HG03108 (cell line): ENCODE data around the gene PYGL.
"Not testable (repeated sequence)": the region's sequence is repeated elsewhere in the genome, so short reads cannot be mapped to it uniquely, and the experiment has no call there.

Experiments used
- ATAC-seq: cut with Tn5 transposase; IDR thresholded peaks from one replicate; pipeline ENCODE4 v1.9.1; 2021; ENCODE audit warnings: moderate library complexity; ENCODE audit not compliant: unreplicated experiment

PYGL gene

DNA sequence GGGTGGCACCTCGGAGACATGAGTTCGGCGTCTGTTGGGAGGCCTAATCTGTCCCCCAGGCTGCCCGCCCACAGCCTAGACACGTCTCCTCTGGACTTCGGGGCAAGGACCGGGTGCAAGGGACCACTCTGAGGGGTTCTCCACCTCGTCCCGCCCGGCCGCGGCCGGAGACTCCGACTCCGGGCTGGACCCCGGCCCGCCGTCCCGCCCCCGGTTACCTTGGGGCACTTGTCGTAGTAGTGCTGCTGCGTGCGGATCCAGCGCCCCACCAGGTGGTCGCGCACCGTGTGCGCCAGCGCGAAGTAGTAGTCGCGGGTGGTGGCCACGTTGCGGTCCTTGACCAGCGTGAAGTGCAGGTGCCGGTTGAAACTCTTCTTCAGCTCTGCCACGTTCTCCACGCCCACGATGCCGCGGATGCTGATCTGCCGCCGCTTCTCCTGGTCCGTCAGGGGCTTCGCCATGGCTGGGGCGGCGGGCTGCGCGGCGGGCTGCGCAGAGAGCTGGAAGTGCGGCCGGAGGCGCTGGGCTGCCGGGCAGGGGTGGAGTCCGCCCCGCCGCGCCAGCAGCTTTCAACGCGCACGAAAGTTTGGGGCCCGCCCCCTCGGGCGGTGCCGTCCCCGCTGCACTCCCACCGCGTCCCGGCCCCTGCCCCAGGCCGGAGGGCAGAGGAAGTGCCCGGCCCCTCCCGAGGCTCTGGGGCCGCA, at the start of gene PYGL:
Gene PYGL (minus strand): TSS at position 541 of the 704 bp plus-strand sequence. CDS start 80 bp downstream, at position 461.
- peak; percentile 72 for ATAC-seq

DNA sequence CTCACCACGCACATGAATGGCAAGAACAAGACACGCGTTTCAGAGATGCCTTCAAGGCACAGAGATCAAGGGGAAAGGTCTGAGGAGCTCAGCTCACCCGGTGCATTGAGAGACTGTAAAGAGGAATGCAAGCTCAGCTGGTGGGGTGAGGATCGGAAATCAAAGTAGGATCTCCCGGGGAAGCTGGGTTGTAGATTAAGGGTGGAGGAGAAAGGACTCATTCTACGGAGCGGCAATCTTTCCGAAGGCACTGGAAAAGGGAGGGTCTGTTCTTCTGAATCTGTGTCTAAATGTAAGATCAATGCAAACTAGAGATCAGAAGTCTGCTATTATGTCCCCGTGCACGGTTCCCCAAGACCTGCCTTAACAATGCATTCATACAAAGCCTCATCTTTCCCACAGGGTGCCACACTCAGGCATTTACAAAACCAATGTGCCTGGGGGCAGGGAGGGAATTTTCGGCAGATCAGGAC, 41.6 kb upstream of the PYGL start:
- ATAC-seq: no peak

DNA sequence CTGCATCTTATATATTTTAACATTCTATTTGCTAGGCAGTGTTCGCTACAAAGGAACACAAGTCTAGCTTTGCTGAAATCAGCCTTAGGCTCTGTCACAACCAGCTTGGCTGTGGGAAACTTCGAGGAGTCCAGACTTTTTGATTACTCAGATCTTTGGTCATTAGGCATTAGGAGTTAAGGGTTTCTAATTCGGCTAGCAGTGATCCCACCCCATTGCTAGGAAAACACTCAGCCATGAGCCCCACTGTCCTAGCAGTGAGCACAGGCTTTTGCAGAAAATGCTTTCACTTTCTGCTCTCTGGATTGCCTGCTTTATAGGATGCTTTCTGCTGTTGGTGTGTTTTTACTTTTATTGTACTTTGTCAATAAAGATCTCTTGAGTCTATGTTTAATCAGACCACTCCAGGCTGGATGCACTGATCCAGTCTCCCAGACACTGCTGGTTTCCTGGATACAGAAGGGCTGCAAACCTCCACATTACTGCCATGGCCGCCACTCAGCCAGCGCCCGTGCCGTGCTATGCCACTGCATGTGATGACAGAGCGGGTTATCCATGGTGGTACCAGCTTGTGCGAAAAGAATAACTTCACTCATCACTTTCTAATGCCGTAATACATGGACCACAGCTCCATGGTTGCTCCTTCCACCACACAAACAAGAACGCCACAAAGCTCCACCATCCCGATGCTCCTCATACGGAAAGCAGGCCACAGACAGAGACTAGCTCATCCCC, 41.0 kb upstream of the PYGL start:
- no peak for ATAC-seq

DNA sequence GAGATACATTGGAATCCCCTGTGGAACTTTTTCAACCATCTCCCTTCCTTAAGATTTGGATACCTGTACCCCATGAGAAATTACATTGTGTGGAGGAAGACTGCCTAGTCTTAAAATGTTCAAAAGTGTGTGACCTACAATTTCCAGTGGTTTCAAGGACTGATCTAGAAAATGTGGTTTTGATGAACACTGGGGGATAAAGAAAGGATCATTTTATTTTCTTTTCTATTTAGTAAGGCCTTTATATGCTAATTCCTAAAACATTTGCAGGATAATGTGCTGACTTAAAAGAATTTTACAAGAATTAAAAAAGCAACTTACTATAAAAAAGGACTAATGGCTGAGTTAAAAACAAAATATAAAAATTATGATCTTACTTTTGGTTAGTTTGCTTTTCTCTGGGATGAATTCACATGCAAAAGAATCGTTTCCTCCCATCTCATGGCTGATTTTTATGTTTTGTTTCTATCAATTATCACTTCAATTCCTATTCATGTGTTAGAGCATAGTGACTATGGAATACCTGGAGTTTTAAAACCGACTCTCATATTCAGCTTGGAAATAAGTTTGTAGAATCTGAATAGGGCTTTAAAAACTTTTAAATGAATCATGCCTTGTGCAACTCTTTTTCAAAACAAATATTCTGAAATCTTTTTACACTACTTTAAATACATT, 39.9 kb upstream of the PYGL start:
- ATAC-seq: no peak

DNA sequence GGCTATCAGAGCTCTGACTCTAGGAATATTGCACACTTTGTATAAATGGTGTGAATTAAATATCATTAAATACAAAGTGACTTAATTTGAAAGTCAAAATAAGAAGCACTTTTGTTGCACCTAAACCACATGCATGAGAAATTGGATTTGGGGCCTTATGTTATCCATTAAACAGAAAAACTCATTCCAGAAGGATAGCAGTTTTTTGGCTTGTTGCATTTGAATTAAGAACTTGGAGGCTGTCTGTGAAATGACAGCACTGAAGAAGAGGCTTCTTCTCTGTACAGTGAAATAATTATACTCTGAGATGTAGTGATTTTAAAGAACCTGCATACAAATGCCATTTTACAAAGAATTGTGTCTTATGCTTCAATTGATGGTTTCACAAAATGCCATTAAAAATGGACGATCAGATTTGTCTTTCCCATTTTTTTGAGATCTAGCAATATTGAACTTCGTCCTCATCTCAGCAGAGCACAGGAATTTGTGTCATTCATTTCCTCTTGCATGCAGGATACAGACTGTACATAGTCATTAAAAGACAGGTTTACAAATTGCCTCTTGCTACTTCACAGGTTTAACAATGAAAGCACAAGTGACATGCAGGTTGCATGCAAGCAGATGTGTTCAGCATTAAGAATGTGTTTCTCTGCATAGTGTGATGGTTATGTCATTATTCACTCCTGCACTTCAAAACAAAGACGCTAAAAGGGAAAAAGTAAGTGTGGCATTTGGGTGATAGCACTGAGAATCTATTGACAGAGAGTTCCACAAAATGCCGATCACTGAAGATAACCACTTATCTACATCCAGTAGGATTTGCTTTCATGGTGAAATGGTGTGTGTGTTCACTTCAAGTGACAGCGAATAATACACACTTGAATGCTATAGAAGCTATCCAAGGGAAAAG, 35.9 kb upstream of the PYGL start:
- ATAC-seq: no peak

DNA sequence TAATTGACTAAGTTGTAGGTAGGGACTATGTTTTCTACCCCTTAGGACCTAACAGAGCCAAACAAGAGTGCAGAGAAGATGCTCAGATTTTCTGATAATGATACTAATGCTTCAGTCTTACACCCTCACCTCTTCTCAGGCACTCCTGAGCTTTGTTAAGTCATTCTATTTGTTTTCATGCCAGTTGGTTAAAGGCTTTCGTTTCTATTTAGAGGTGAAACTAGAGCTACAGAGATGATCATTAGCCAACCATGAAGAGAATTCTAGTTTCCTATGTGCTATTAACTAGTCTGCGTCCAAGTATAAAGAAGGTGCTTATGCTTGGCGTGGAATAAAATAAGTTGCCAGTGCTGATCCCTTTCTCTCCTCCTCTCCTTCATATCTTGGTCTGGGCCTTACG, 34.6 kb upstream of the PYGL start:
- ATAC-seq: peak; percentile 90

DNA sequence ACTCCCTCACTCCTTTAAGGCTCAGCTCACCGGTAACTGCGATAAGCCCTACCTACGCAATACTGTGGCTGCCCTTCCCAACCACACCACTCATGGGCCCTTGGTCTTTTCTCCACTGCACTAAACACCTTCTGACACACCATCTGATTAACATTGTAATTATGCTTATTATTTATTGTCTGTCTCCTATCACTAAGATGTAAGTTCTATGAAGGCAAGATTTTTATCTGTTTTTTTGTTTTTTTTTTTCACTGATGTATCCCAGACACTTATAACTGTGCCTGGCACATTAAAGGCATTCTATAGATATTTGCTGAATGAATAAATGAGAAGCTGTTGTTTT, 34.2 kb upstream of the PYGL start:
- no peak for ATAC-seq

DNA sequence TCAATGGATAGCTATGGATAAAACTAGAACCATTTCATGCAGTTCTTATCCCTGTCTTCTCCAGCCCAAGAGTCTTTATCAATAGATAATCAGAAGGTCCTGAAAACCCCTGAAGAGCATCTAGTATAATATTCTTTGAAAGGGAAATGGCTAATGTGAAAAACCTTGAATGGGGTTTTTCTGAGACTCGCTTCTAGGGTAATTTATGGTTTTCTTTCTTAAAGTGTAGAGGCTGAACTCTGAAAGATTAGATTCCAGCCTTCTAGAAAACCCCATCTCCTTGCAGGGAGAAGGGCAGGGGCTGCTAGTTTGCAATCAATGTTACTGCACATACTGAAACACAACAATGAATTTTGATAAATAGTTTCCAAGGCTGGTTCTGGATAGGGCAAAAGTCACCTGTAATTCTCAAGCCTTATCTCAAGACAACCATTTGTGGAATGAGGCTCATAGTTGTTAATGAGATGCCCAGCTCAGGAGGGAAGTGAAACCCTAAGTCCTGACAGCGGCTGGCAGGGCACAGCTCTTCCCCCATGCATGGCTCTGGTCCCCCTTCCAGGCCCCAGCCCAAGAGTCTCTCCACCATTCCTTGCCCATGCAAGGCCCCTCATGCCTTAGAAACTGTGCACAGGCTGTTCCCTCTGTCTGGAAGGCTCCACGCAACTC, 33.7 kb upstream of the PYGL start:
- ATAC-seq: peak; percentile 55

DNA sequence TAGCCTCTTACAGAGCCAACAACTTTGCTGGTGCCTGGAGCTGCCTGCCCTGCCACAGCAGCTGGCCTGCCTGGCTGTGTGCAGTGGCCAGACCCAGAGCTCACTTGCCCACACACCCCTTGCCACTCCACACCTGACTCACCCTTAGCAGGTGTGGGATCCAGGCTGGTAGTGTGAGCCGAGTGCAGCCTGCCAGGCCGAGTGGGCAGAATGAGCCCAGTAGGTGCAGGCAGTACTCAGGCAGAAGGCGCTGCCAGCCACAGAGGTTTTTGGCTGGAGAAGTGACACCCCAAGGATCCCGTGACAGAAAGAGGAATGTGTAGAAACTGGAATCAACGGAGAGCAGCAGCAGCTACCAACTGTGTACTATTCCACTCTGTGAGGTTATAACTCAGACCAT, 29.8 kb upstream of the PYGL start:
- ATAC-seq: no peak

DNA sequence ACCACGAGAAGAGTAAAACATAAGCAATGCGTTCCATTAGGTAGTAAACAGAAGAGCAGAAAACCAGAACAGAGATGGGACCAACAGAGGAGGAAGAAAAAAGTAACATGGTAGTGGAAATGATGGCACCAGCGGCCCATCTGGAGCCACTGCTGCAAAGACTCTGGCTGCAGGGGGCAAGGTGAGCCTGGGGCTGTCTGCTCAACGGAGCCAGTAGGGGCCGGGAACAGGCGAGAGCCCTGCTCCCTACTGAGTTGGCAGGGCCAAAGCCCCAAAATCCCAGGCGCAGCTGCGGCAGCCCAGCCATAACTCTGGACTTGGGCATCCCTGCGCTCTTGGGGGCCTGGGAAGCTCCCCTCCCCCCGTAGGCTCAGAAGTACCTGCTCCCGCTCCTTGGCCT, 28.5 kb upstream of the PYGL start:
- no peak for ATAC-seq

DNA sequence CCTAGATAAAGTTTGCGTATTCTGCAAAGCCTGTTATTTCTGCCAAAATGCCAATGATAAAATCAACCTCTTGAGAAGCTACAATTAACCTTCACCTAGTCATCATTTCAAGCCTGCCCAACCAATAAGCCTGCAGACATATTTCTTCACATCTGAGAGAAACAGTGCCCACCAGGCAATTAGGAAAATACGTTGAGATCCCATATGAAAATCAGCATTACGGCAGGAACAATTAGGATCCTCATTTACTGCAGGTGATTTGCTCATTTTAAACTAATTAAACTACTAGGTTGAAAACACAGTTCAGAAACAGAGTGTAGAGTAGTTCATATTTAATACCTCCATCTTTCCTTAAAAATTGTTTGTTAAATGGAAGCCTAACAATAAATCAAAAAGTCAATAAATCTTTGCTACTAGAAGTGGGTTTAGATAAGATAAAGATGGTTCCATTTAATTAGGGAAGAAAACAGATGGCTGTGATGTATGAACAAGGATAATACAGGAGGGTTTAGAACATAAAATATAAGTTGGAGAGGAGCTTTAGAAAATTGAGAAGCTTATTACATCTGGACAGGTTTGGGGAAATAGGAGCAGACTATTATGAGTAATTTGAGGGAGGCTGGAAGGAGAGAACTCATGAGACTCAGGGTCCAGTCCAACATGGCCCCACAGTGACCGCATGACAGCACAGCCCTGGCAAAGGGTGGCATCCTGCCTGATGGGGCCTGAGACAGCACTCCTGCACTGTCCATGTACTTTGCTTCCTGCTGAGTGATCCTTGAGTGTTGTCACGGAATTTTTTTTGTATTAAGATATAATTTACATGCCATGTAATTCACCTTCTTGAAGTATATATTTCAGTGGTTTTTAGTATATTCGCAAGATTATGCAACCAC, 26.9 kb upstream of the PYGL start:
- no peak for ATAC-seq

DNA sequence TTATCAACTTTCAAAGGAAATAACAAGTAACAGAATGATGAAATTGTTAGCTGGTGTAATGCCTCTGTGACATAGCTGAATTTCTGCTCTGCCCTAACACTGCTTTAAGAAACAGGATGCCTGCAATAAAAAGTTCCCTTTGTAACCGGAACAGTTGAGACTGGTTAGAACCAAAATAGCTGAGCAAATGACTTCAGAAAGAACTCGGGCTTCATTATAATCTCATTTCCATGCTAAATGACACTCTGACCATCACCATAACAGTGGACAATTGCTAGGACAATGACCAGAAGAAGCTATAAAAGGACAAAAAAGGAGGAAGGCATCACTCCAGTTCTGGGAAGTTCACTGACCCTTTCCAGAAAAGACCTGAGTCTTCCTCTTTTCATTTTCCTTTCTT, 23.5 kb upstream of the PYGL start:
- no peak for ATAC-seq

DNA sequence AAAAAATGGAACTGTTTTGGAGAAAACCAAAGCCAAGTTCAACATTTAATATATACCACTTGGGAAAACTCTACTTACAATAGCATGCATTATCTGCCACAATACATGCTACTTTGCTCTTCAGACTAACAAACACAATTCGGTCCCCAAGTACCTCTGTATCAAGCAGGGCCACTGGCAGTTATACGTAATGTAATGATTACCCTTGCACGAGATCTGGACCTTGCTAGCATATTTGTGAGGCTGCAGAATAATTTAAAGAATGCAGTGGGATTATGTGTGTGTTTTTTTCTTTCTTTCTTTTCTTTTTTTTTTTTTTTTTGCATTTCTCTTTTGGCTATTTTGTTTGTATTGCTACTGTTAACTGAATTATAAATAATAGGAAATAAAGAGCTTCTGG, 22.8 kb upstream of the PYGL start:
- ATAC-seq: no peak

DNA sequence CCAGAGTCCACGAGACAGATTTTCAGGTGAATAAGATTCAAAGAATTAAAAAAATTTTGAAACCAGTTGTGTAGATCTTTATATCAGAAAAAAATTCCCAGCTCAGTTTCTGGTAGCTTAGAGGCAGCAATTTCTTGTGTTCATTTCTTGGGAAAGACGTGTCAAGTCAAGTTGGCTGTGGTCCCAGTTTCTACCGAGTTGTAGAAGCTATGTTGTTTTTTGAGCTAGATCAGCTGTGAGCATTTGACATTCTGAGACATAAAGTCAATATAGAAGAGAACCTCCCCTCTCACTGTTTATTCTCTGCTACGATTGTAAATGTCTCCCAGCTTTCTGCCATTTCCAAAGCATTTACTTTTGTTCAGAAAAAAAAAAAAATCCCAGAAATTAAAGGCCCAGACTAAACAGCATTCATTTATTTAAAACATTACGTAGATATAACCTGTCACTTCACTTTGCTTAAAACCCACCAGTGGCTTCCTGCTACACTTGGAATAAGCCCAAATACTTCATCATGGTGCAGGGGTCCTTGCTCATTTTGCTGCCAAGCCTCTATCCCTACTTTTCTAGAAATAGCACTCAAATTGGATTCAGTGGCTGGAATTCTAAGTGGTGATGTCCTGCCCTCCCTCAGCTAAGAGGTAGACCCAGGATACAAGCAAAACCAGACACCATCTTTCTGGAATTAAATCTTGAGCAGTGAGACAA, 20.6 kb upstream of the PYGL start:
- ATAC-seq: no peak

DNA sequence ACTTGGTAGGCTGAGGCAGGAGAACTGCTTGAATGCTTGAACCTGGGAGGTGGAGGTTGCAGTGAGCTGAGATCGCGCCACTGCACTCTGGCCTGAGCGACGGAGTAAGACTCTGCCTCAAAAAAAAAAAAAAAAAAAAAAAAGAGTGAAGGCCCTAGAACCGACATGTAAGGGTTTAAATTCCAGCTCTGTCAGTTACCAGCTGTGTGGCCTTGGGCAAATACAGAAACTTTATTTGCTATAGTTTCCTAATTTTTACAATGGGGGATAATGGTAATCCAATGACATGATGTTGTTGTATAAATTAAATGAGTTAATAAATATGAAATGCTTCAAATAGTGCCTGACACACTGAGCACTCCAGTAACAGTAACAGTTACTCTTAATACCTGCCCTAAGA, 19.6 kb upstream of the PYGL start:
- no peak for ATAC-seq

DNA sequence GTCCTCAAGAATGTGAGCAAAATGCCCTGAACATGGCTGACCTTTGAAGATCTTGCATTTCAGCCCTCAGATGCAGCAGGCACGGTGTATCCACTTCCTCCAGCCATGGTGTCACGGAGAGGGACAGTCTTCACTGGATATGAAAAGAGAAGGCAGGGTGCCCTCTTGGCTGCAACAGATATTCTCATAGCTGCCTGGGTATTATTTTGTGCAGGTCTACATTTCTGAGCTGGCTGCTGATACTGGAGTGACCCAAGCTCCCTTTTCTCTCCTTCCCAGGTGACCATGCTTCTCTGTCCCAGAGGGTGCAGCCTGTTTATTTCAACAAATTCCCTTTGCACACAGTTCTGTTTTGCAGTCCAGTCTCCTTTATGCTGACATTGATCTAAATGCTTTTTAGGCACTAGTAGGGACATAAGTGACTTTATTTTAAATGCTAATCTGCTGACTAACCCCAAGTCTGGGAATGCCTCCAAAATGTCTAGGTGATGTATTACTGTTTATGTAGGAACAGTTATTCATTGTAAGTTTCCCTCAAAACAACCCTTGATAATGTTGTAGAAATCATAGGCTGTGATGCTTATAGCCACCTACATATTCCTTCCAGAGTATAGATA, 17.4 kb upstream of the PYGL start:
- no peak for ATAC-seq

DNA sequence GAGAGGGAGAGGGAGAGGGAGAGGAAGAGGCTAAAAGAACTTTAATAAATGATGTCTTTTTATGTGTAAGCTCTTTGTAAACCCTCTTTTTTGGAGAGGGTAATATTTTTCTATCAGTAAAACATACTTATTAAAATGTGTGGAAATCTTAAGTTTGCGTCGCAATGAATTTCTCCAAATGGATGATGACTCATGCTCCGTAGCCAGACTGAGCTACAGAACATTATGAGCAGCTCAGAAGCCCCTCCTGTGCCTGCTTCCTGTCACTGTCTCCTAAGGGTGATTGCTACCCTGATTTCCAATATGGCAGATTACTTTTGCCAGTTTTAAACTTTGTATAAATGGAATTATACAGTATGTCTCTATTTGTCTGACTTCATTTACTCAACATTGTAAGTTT, 13.0 kb upstream of the PYGL start:
- no peak for ATAC-seq

DNA sequence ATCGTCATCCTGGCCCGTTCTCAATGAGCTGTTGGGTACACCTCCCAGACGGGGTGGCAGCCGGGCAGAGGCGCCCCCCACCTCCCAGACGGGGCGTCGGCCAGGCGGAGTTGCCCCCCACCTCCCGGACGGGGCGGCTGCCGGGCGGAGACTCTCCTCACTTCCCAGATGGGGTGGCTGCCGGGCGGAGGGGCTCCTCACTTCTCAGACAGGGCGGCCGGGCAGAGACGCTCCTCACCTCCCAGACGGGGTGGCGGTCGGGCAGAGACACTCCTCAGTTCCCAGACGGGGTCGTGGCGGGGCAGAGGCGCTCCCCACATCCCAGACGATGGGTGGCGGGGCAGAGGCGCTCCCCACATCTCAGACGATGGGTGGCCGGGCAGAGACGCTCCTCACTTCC, 12.1 kb upstream of the PYGL start:
- ATAC-seq: not testable (repeated sequence)
